GM12872 (cell line): ENCODE results near the gene DNAJC3.

Experiments
- CTCF ChIP-seq: IDR thresholded peaks from 3 replicates; pipeline ENCODE4 v1.5.1; 2011; ENCODE audit warnings: low read depth, mild to moderate bottlenecking, low read length, moderate library complexity; ENCODE audit not compliant: insufficient read depth

DNAJC3 gene

DNA sequence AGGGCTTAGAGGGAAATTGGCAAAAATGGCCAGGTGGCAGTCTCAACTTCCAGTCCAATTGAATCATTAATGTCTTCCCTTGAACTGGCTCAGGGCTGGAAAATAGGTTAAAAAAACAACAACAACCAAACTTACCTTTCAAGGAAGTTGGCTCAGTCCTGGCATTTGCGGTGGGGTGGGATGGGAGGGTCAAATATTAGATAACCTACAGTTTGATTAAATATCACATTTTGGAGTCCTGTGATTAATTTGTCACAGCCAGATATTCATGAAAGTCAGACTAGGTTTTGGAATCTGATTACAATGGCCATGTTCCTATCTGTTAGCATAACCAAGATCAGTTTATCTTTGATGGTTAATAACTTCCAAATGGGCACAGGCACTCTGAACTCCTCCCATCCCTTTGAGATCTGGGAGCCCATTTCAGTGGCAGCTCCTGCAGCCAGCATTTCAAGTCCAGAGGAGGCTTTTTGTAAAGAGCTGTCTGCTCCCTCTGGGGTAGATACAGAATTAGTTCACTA, 24.6 kb upstream of the DNAJC3 start:
- no peak for TF ChIP-seq CTCF

DNA sequence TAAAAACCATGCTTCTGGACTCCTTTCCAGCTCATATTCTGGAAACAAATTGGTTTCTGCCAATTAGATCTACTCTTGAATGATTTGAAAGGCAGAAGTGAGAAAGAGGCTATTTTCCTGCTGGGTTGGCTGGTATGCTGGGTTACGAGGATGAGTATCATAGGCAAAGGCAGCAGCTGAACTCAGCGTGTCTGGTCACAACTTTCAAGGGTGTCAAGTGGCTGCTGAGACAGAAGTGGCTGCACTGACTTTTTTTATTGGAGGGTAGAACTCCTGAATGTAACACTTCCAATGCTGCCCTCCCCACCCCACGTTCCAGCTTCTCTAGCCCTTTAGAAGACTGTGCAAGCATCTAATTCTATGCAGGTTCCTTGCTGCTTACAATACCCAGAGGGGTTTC, 24.1 kb upstream of the DNAJC3 start:
- no peak for TF ChIP-seq CTCF

DNA sequence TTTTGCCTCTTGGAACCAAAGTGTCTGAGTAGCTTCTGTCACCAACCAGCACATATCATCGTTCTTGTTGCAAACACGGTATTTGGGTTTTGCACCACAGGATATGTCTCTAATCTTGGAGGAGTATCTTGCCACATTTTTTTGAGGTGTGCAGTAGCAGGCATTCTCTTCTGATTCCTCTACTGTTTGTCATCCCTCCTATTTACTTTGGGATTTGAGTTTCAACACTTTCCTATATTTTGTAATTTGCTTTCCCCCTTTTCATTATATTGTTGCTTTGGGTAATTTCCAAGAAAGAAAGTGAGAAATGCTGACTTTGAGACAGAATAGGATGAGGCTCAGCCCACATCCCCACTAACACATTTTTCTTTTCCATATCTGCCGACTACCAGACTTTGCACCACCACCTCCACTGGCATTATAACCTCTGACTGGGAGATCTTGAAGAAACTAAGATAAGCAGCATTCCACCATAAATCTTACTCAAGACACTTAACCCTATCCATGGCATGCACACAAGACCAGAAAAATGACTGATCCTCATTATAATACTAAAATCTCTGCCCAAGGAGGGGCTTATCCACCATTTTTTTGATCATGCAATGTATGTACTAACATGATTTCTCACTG, 20.4 kb upstream of the DNAJC3 start:
- no peak for TF ChIP-seq CTCF

- no peak for TF ChIP-seq CTCF
These were observed 17.4 kb upstream of the DNAJC3 start for GRCh38 chr13:95659500-95659899.

GRCh38 chr13:95660981-95661581, 15.9 kb upstream of the DNAJC3 start:
- peak; percentile 55 for TF ChIP-seq CTCF

DNA sequence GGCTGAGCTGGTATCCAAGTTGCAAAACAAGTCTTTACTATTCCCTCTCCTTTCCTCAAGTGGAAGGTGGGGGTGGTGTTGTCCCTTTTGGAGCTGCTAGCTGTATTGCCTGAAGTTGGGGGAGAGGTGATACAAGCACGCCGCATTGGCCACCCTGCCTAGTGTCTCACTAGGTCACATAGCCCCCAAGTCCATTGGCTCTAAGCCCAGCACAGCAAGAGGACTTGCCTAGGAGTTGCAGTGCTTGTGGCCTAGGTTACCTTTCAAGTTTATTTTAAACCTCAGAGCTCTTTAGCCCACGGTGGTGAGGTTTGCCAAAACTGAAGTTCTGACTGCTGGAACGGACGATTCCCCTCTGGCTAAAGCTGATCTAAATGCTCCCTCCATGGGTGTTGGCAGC, 5.3 kb upstream of the DNAJC3 start:
- TF ChIP-seq CTCF = no peak

DNA sequence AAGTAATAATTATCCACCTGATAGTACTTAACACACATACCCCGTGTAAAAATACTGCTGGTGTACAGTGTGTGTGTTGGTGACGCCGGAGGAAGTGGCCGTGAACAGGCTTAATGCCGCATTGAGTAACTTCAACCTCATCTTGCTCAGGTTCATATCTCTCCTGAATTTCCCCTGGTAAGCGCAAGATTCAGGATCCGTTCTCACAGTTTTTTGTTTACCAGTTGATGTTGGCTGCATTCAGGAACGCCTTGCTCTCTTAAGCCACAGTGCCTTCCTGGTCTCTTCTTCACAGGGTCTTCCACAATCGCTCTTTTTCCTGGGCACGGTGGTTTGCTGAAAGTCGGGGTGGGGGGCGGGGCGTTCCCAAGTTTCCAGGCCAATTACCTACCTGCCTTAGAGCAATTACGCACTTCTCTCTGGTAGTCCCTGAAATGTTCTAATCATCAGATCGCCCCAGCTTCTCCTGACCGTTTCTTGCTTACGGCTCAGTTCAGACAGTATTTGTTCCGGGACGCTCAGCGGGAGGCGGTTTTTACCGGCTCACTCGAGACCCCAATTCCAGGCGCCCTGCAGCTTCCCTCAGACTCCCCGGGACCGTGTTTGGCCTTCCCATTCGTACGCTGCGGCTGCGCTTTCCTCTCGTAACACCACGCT, 706 bp upstream of the DNAJC3 start:
- TF ChIP-seq CTCF = no peak
